GM23248 (cell line): ENCODE results near the gene ONECUT3.

Source experiments
- EZH2 ChIP-seq: fragments of 200-600 bp; sonication (generic); IDR thresholded peaks from 2 replicates; pipeline ENCODE4 v1.6.1; 2018; ENCODE audit warnings: antibody characterized with exemption, mild to moderate bottlenecking; ENCODE audit not compliant: insufficient read depth, poor library complexity, severe bottlenecking
- EZH2phosphoT487 ChIP-seq: fragments of 200-600 bp; sonication (generic); IDR thresholded peaks from 2 replicates; pipeline ENCODE4 v1.6.1; 2018; ENCODE audit warnings: antibody characterized with exemption, moderate library complexity, mild to moderate bottlenecking, low read depth; ENCODE audit not compliant: insufficient read depth

DNA sequence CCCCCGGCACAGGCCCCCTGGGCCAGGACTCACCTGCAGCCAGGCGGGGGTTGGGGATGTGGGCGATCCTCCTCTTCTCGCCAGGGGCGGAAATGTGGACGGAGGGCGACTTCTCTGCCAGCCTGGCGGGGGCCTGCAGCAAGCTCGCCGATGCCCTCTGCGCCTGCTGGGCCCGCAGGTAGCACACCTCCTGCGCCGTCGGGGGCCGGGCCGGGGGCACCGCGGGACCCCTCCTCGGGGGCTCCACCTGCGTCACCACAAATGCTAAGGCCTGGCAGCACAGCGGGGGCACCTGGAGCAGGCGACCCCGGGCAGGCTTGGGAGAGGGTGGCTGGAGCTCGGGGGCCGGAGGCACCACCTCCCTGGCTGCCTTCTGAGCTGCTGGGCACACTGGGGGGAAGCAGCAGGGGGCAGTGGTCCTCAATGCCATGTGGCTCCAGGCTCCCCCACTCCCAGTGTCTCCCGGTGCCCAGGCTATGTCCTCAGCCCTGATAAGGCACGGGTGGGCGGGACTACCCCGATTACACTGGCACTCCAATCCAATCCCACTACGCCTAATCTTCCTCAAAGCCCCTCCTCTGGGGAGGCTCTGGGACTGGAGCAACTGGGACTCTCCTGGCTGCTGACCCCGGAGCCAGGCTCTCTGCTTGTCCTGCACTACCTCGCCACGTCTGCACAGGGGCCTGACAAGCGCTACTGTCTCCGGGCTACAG lies 70.4 kb downstream of the ONECUT3 start:
- no peak for TF ChIP-seq EZH2phosphoT487
- TF ChIP-seq EZH2: no peak
